Measurements from ENCODE around the gene PAK1.

DNA sequence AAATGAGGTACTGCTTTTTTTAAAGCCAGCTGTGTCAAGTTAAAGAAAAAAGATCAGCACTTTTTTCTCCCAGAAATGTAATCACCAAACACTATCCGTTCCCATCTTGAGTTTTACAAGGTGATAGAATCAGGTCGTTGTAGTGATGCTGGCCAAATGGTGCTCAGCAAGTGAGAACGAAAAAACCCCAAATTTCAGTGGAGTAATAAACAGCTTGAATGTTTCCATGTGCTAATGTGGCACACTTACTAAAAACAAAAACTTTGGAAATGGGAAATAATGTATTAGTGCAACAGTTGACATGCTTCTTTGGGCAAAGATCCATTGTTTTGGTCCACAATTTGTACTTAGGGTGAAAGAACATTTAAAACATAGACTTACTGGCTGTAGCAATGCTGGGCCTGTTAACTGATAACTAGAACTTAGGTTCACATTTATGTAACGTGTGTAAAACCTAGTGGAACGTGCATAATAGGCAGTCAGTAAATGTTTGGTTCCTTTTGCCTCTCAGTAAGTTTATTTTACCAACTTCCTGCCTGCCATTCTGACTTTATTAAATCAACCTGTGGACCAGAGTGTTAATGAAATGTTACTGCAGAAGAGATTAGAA lies 157.1 kb downstream of the PAK1 start:
- TF ChIP-seq EZH2phosphoT487 (conservative IDR thresholded peaks at IDR 0.05; ENCODE audit: low read length) = no peak
- TF ChIP-seq, protein P1, sequence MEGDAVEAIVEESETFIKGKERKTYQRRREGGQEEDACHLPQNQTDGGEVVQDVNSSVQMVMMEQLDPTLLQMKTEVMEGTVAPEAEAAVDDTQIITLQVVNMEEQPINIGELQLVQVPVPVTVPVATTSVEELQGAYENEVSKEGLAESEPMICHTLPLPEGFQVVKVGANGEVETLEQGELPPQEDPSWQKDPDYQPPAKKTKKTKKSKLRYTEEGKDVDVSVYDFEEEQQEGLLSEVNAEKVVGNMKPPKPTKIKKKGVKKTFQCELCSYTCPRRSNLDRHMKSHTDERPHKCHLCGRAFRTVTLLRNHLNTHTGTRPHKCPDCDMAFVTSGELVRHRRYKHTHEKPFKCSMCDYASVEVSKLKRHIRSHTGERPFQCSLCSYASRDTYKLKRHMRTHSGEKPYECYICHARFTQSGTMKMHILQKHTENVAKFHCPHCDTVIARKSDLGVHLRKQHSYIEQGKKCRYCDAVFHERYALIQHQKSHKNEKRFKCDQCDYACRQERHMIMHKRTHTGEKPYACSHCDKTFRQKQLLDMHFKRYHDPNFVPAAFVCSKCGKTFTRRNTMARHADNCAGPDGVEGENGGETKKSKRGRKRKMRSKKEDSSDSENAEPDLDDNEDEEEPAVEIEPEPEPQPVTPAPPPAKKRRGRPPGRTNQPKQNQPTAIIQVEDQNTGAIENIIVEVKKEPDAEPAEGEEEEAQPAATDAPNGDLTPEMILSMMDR (IDR thresholded peaks at IDR 0.05; ENCODE audit: insufficient read depth, low read length, poor library complexity, severe bottlenecking) = no peak

Data from SU-DHL-6 (cell line).